K562 (cell line): ENCODE results near the gene C16orf95. TPM values are rescaled to one million over a fixed set of nuclear protein-coding genes. Genes with fewer than 3 reads are reported as not detected.
"Not testable (repeated sequence)": the region's sequence is repeated elsewhere in the genome, so short reads cannot be mapped to it uniquely, and the experiment has no call there.

Experiments
- ATAC-seq: fragments of 200-7000 bp; cut with Tn5 transposase; 3 replicates; pipeline ENCODE4 v1.9.1; 2020; ENCODE audit warnings: moderate library complexity
- BruUV-seq: library from RNA; stranded (reverse); fragments of 400-500 nt; replicated peaks from 2 replicates; lab custom pipeline; 2021; lab: Mats Ljungman, UMichigan
- CTCF ChIA-PET: fragments of 300-600 bp; formaldehyde crosslinking; extraction: SDS; loops from one replicate; lab custom pipeline; 2021; ENCODE audit warnings: low intra/inter-chr PET ratio; lab: Yijun Ruan, JAX
- POLR2A ChIA-PET: fragments of 300-600, 350-650 bp; sonication (Branson Sonifier 250); formaldehyde crosslinking; extraction: SDS; loops from one replicate; lab custom pipeline; 2021; ENCODE audit warnings: antibody characterized with exemption, inconsistent platforms; lab: Yijun Ruan, JAX
- DNase-seq, 4 experiments: peaks; one replicate each; pipeline versions ENCODE4 v3.0.0 to v3.0.0-alpha.2; 2011 to 2018; ENCODE audit warnings: low spot score in 3 of 4, mixed read lengths in 3 of 4; ENCODE audit errors: extremely low read depth in 1 of 4
- FAIRE-seq: peaks from 2 replicates; lab custom pipeline; 2011; peaks lifted over from hg19 to GRCh38; lab: Jason Lieb, UNC
- H2AFZ ChIP-seq: 2 replicates; pipeline ENCODE4 v1.6.0; 2011; ENCODE audit warnings: low read depth, low read length, control low read depth, inconsistent platforms
- H3K27ac ChIP-seq: fragments of 200-600 bp; 3 replicates; pipeline ENCODE4 v1.8.0; 2011; ENCODE audit warnings: low read depth, mild to moderate bottlenecking, control low read depth, inconsistent platforms, low read length, moderate library complexity, mixed read lengths; ENCODE audit errors: extremely low read depth
- H3K27me3 ChIP-seq, 2 experiments: fragments of 300-600 bp in 1 of 2; 2 replicates in 1 of 2; 3 replicates in 1 of 2; pipeline versions ENCODE4 v1.6.0 to v1.8.0; 2011; ENCODE audit warnings: inconsistent platforms in 2 of 2, low read length in 2 of 2, mild to moderate bottlenecking in 1 of 2, mixed read lengths in 1 of 2, moderate library complexity in 1 of 2; ENCODE audit not compliant: control insufficient read depth in 2 of 2, insufficient read depth in 2 of 2
- H3K36me3 ChIP-seq: fragments of 300-600 bp; 3 replicates; pipeline ENCODE4 v1.8.0; 2011; ENCODE audit warnings: mild to moderate bottlenecking, low read length, inconsistent platforms; ENCODE audit not compliant: control insufficient read depth, insufficient read depth
- H3K4me1 ChIP-seq, 2 experiments: fragments of 200-600 bp in 1 of 2; replicated peaks in 1 of 2; 2 replicates in 1 of 2; 3 replicates in 1 of 2; pipeline versions ENCODE4 v1.5.1 to v1.8.0; 2011; ENCODE audit warnings: inconsistent platforms in 2 of 2, low read length in 2 of 2, mild to moderate bottlenecking in 1 of 2, mixed read lengths in 1 of 2, moderate library complexity in 1 of 2; ENCODE audit not compliant: control insufficient read depth in 2 of 2, insufficient read depth in 2 of 2
- H3K4me2 ChIP-seq: 2 replicates; pipeline ENCODE4 v1.6.1; 2011; ENCODE audit warnings: low read length, control low read depth, inconsistent platforms, mixed read lengths; ENCODE audit not compliant: insufficient read depth
- H3K4me3 ChIP-seq: fragments of 200-600 bp; sonication (generic), shearing (Covaris generic); 2 replicates; pipeline ENCODE4 v1.5.1; 2016; ENCODE audit warnings: control low read depth, inconsistent platforms
- H3K79me2 ChIP-seq: fragments of 200-600 bp; 3 replicates; pipeline ENCODE4 v1.8.0; 2011; ENCODE audit warnings: low read length, inconsistent platforms; ENCODE audit not compliant: control insufficient read depth, insufficient read depth
- H3K9ac ChIP-seq, 2 experiments: 2 replicates each; pipeline versions ENCODE4 v1.6.0 to v1.6.1; 2011; ENCODE audit warnings: low read depth in 2 of 2, low read length in 2 of 2, control low read depth in 1 of 2, inconsistent platforms in 1 of 2, mild to moderate bottlenecking in 1 of 2, mixed read lengths in 1 of 2; ENCODE audit not compliant: insufficient read depth in 1 of 2
- H3K9me1 ChIP-seq: one replicate; pipeline ENCODE4 v1.6.0; 2011; ENCODE audit warnings: inconsistent platforms, mild to moderate bottlenecking, low read length, moderate library complexity; ENCODE audit not compliant: control insufficient read depth, insufficient read depth
- H3K9me3 ChIP-seq: replicated peaks from 2 replicates; pipeline ENCODE4 v1.5.1; 2011; ENCODE audit warnings: low read depth, low read length, inconsistent platforms; ENCODE audit not compliant: control insufficient read depth, insufficient read depth
- H4K20me1 ChIP-seq: replicated peaks from 2 replicates; pipeline ENCODE4 v1.6.1; 2011; ENCODE audit warnings: low read length, inconsistent platforms, mixed read lengths; ENCODE audit not compliant: control insufficient read depth, insufficient read depth
- ADNP ChIP-seq: fragments of 200-800 bp; sonication (Bioruptor generic); IDR thresholded peaks from 2 replicates; pipeline ENCODE4 v1.6.1; 2016; ENCODE audit warnings: missing genetic modification characterization, missing compliant biosample characterization
- HDAC3 ChIP-seq: fragments of 450-650 bp; IDR thresholded peaks from 2 replicates; pipeline ENCODE4 v1.6.1; 2018; ENCODE audit warnings: borderline replicate concordance, mild to moderate bottlenecking, moderate library complexity; ENCODE audit not compliant: partially characterized antibody
- NFIC ChIP-seq: fragments of 450-650 bp; IDR thresholded peaks from 2 replicates; pipeline ENCODE4 v1.6.1; 2017; ENCODE audit warnings: mild to moderate bottlenecking, inconsistent platforms
- SREBF2 ChIP-seq: sonication (generic); formaldehyde crosslinking; IDR thresholded peaks from 2 replicates; pipeline ENCODE4 v1.4.0; 2020; ENCODE audit warnings: mild to moderate bottlenecking, missing genetic modification reagents
- ZNF121 ChIP-seq: sonication (generic); formaldehyde crosslinking; conservative IDR thresholded peaks from 2 replicates; pipeline ENCODE4 v1.8.0; 2022; ENCODE audit warnings: missing genetic modification reagents
- WGBS: fragments of 100-300 bp; shearing (Covaris generic); methylation state at CpG from one replicate; pipeline ENCODE4 v1.1.6; 2016; ENCODE audit warnings: low coverage, mixed read lengths; ENCODE audit not compliant: insufficient coverage; ENCODE audit errors: missing lambda C conversion rate; 5-methylcytosine and 5-hydroxymethylcytosine counted together
- in situ Hi-C: fragments of 300-500 bp; cut with MboI; formaldehyde crosslinking; loops from 4 replicates; pipeline ENCODE4 v1.15.0; 2018; ENCODE audit warnings: inconsistent platforms, mixed read lengths
- intact Hi-C: fragments of 100-400 bp; cut with micrococcal nuclease; formaldehyde crosslinking; loops from 2 replicates; pipeline ENCODE4 v1.14.2; 2022
- polyA plus RNA-seq, 8 experiments: library from polyadenylated mRNA; depleted of rRNA in 4 of 8; stranded (reverse) in 5 of 8; unstranded in 3 of 8; fragments of >200 nt; fragmentation: Nextera tagmentation in 2 of 8; fragmentation: Illumina TruSeq in 1 of 8; extraction: Ambion mirVana in 2 of 8; extraction: Trizol in 1 of 8; gene quantifications; 2 replicates each; pipeline versions ENCODE4 v1.2.1 to v1.2.3, GENCODE V29; 2011 to 2014; ENCODE audit warnings: inconsistent platforms in 1 of 8, missing spikeins in 1 of 8
- total RNA-seq, 7 experiments: library from RNA; depleted of rRNA in 6 of 7; stranded (reverse); fragments of >200 nt in 6 of 7; fragmentation: Illumina TruSeq in 2 of 7; extraction: Trizol in 2 of 7; gene quantifications; 2 replicates each; pipeline versions ENCODE4 v1.2.1 to v1.2.3, GENCODE V29; 2011 to 2021; ENCODE audit warnings: low replicate concordance in 1 of 7
- TF ChIP-seq, protein P1 (sequence below): sonication (generic); formaldehyde crosslinking; IDR thresholded peaks from 2 replicates; pipeline ENCODE4 v1.8.1; 2023; ENCODE audit warnings: mild to moderate bottlenecking, missing genetic modification reagents

C16orf95 gene
- total and polyA plus RNA-seq, 9 of the 15 experiments (the other 6 are each of a cell fraction or from before 2014, with no cell fraction given), result 6.5 to 20.5 (median 9.4) TPM

DNA sequence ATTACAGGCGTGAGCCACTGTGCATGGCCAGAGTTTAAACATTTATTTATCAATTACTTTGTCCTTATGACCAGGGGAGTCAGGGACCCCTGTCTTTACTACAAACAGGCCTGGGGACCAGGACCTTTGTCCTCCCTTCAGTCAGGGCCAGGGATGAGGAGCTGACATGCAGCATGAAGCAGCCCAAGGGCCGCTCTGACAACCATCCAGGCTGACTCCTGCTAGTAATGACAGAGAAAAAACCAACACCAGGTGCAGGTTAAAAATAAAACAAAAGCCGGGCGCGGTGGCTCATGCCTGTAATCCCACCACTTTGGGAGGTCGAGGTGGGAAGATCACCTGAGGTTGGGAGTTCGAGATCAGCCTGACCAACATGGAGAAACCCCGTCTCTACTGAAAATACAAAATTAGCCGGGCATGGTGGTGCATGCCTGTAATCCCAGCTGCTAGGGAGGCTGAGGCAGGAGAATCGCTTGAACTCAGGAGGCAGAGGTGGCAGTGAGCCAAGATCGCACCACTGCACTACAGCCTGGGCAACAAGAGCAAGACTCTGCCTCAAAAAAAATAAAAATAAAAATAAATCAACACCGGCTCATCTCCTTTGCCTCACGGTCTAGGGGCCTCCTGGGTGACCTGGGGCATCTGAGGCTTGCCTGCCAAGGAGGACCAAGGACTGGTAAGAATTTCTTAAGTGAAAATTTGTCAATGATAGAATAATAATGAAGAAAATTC lies 45.8 kb upstream of the C16orf95 start:
- BruUV-seq, H2AFZ ChIP-seq, ATAC-seq, H3K4me2 ChIP-seq, H3K27ac ChIP-seq, FAIRE-seq, DNase-seq, CTCF ChIA-PET, H3K9me1 ChIP-seq, intact Hi-C loops, H3K9me3 ChIP-seq, H3K4me3 ChIP-seq, in situ Hi-C loops, H3K9ac ChIP-seq, H3K27me3 ChIP-seq: not testable (repeated sequence)
- Histone ChIP-seq H3K4me1 (peaks cover 17% of the 10 kb centered on the region in 2 experiments), H4K20me1 (peaks cover 22% of the 10 kb centered on the region), H3K36me3 (peaks cover 71% of the 10 kb centered on the region), H3K79me2 (peaks cover 50% of the 10 kb centered on the region)
- WGBS, result 88% methylated on average over 12 of the region's 13 CpGs
- POLR2A ChIA-PET, result interaction anchor here (0.6 to 2.3 kb wide), 7 partner anchors 10 to 190 kb away, joined by 3 to 13 read pairs (median 4); partner anchors contain the start of gene FBXO31
- peak; percentile 57; the same call in 1 of the 2 replicates for TF ChIP-seq NFIC

DNA sequence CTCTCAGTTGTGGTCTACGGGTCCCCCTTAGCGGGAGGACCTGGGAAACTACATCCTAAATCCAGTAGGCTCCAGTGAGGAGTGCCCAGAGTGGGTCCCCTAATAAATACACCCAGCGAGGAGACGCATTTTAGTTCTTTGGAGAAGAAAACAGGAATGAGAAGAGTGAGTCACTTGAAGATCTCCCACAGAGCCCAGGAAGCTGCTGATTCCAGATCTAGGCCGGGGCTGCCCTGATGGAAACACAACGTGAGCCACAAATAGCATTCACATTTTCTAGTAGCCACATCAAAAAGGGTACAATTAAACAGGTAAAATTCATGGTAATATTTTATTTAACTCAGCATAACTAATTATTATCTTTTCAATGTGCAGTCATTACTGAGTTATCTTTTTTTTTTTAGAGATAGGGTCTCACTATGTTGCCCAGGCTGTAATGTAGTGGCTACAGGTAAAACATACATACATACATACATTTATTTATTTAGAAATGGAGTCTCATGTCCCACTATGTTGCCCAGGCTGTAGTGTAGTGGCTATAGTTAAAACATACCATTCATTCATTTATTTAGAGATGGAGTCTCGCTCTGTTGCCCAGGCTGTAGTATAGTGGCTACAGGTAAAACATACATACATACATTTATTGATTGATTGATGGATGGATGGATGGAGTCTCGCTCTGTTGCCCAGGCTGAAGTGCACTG lies 44.9 kb upstream of the C16orf95 start:
- Histone ChIP-seq H3K9me1 (peaks cover 2% of the 10 kb centered on the region), H3K4me3 (no peak overlapping the region), H3K9me3 (no peaks in the 10 kb centered on the region), H3K4me1 (peaks cover 17% of the 10 kb centered on the region in 2 experiments), H3K4me2 (no peak overlapping the region), H3K36me3 (peaks cover 71% of the 10 kb centered on the region; the same call in 2 of the 3 replicates), H4K20me1 (peaks cover 19% of the 10 kb centered on the region), H3K79me2 (peaks cover 41% of the 10 kb centered on the region), H2AFZ (no peak overlapping the region), H3K27me3 (no peaks in the 10 kb centered on the region), H3K27ac (no peak overlapping the region), H3K9ac (no peak overlapping the region)
- 0 out of 2 replicates have a peak, but pooled peaks have one; percentile 32 for TF ChIP-seq ZNF121
- TF ChIP-seq, protein P1, sequence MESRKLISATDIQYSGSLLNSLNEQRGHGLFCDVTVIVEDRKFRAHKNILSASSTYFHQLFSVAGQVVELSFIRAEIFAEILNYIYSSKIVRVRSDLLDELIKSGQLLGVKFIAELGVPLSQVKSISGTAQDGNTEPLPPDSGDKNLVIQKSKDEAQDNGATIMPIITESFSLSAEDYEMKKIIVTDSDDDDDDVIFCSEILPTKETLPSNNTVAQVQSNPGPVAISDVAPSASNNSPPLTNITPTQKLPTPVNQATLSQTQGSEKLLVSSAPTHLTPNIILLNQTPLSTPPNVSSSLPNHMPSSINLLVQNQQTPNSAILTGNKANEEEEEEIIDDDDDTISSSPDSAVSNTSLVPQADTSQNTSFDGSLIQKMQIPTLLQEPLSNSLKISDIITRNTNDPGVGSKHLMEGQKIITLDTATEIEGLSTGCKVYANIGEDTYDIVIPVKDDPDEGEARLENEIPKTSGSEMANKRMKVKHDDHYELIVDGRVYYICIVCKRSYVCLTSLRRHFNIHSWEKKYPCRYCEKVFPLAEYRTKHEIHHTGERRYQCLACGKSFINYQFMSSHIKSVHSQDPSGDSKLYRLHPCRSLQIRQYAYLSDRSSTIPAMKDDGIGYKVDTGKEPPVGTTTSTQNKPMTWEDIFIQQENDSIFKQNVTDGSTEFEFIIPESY (CRISPR knock-in tag), result no peak
- TF ChIP-seq ADNP, result no peak
- TF ChIP-seq HDAC3, result no peak
- no peak for TF ChIP-seq SREBF2 (CRISPR knock-in tag)
- CTCF ChIA-PET, result no interaction called here
- POLR2A ChIA-PET, result interaction anchor here (2.3 kb wide), 1 partner anchor 11 kb away, joined by 13 read pairs; no protein-coding TSS in a partner anchor
- 92% methylated on average over 8 of the region's 8 CpGs for WGBS
- intact Hi-C loops, result no loop called here
- DNase-seq (no peak), FAIRE-seq (no peak), ATAC-seq (no peak)
- in situ Hi-C loops, result no loop called here
- BruUV-seq, result no TSS peak
